Adrenal gland (tissue), 5 donors: ENCODE data around the gene LARGE1.

Source experiments
- CTCF ChIP-seq, 6 experiments: fragments of 450-650 bp in 4 of 6; fragments of 200-600 bp in 2 of 6; sonication (generic) in 1 of 6; IDR thresholded peaks; 1 replicate in 5 of 6; 2 replicates in 1 of 6; pipeline versions ENCODE4 v1.5.1 to v1.8.0; 2016 to 2021; ENCODE audit warnings: antibody characterized with exemption in 6 of 6, mild to moderate bottlenecking in 2 of 6, moderate library complexity in 1 of 6
- POLR2A ChIP-seq, 2 donors: fragments of 450-650 bp; IDR thresholded peaks; one replicate each; pipeline ENCODE4 v1.6.1; 2017; ENCODE audit warnings: antibody characterized with exemption in 2 of 2, mild to moderate bottlenecking in 2 of 2, moderate library complexity in 1 of 2
- donor health status: DM: no; HTN: no; CAD: no.

DNA sequence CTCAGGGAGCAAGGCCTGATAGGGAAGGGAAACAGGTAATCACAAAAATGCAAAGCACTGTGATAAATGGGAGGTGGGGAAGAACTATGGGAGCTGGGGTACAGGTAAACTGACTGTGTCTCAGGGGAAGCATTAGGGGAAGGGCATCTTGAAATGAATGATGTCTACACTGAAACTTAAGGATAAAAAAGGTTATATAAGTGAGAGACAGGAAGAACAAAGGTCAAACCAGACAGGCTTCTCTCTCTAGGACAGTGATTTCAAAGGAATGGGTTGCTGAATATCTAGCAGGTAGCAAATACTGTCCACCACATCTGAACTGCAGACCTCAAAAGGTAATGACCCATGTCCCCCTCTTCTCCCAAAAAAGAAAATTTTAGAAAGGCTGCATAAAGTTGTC, 529.0 kb downstream of the LARGE1 start:
- TF ChIP-seq CTCF (IDR thresholded peaks at IDR 0.05), result no peak
- TF ChIP-seq POLR2A (IDR thresholded peaks at IDR 0.05), result no peak
